HG03575 (cell line): ENCODE measurements around the gene PIK3R5.

Experiments
- ATAC-seq: cut with Tn5 transposase; IDR thresholded peaks from one replicate; pipeline ENCODE4 v1.9.1; 2021; ENCODE audit not compliant: unreplicated experiment, insufficient number of reproducible peaks, low FRiP score; ENCODE audit errors: extremely low read depth

The PIK3R5 gene

GRCh38 chr17:8934346-8934745, 31.2 kb downstream of the PIK3R5 start:
- ATAC-seq: no peak

- no peak for ATAC-seq
These were observed 34.9 kb downstream of the PIK3R5 start for GRCh38 chr17:8930649-8931048.

- no peak for ATAC-seq
These were observed 37.2 kb downstream of the PIK3R5 start for GRCh38 chr17:8928347-8928746.

GRCh38 chr17:8927395-8927794, 38.1 kb downstream of the PIK3R5 start:
- no peak for ATAC-seq

GRCh38 chr17:8925808-8926207, 39.7 kb downstream of the PIK3R5 start:
- no peak for ATAC-seq

GRCh38 chr17:8925141-8925540, 40.4 kb downstream of the PIK3R5 start:
- ATAC-seq: no peak

GRCh38 chr17:8924595-8924994, 40.9 kb downstream of the PIK3R5 start:
- no peak for ATAC-seq

GRCh38 chr17:8923762-8924161, 41.7 kb downstream of the PIK3R5 start:
- ATAC-seq: no peak

- no peak for ATAC-seq
These were observed 42.6 kb downstream of the PIK3R5 start for GRCh38 chr17:8922928-8923327.

- ATAC-seq: no peak
These were observed 43.1 kb downstream of the PIK3R5 start for GRCh38 chr17:8922451-8922850.

- ATAC-seq: no peak
These were observed 44.4 kb downstream of the PIK3R5 start for GRCh38 chr17:8921147-8921546.

- no peak for ATAC-seq
These were observed 46.6 kb downstream of the PIK3R5 start for GRCh38 chr17:8918807-8919465.

GRCh38 chr17:8916466-8916865, 49.0 kb downstream of the PIK3R5 start:
- ATAC-seq: no peak

GRCh38 chr17:8914554-8914953, 51.0 kb downstream of the PIK3R5 start:
- ATAC-seq: no peak

GRCh38 chr17:8913879-8914278, 51.6 kb downstream of the PIK3R5 start:
- ATAC-seq: no peak

- no peak for ATAC-seq
These were observed 52.4 kb downstream of the PIK3R5 start for GRCh38 chr17:8913091-8913490.

GRCh38 chr17:8912084-8912981, 53.2 kb downstream of the PIK3R5 start:
- no peak for ATAC-seq

- ATAC-seq: no peak
These were observed 54.4 kb downstream of the PIK3R5 start for GRCh38 chr17:8910969-8911604.

- ATAC-seq: no peak
These were observed 55.8 kb downstream of the PIK3R5 start for GRCh38 chr17:8909586-8910270.
